SK-N-SH treated with all-trans-retinoic acid at 6 μM for 48 hours (cell line): Measurements from ENCODE around the gene DGCR2.

Source experiments
- ATAC-seq: fragments of 200-7000 bp; cut with Tn5 transposase; 3 replicates; pipeline ENCODE4 v1.9.1; 2020; ENCODE audit warnings: mild to moderate bottlenecking, moderate library complexity
- ARNTL ChIP-seq: fragments of 450-650 bp; formaldehyde crosslinking; IDR thresholded peaks from 2 replicates; pipeline ENCODE4 v1.5.0; 2020; ENCODE audit warnings: low read depth, mild to moderate bottlenecking, moderate library complexity, borderline replicate concordance
- BACH2 ChIP-seq: fragments of 250-450 bp; sonication (Bioruptor Pico); IDR thresholded peaks from 2 replicates; pipeline ENCODE4 v1.9.0; 2021; ENCODE audit warnings: mild to moderate bottlenecking, borderline replicate concordance
- CREB5 ChIP-seq: fragments of 250-450 bp; sonication (Bioruptor Pico); IDR thresholded peaks from 2 replicates; pipeline ENCODE4 v1.5.1; 2020; ENCODE audit warnings: low read depth, mild to moderate bottlenecking, moderate library complexity
- CSDC2 ChIP-seq: fragments of 250-450 bp; sonication (Bioruptor Pico); IDR thresholded peaks from 2 replicates; pipeline ENCODE4 v1.5.0; 2020; ENCODE audit warnings: mild to moderate bottlenecking, moderate library complexity
- CSRNP3 ChIP-seq: fragments of 250-450 bp; sonication (Bioruptor Pico); IDR thresholded peaks from 2 replicates; pipeline ENCODE4 v1.5.1; 2021; ENCODE audit warnings: mild to moderate bottlenecking, moderate library complexity
- GLIS3 ChIP-seq: fragments of 250-450 bp; sonication (Bioruptor Pico); IDR thresholded peaks from 2 replicates; pipeline ENCODE4 v1.5.0; 2020; ENCODE audit warnings: mild to moderate bottlenecking, moderate library complexity
- ISL1 ChIP-seq: fragments of 250-450 bp; sonication (Bioruptor Pico); IDR thresholded peaks from 2 replicates; pipeline ENCODE4 v2.1.2; 2022; ENCODE audit warnings: mild to moderate bottlenecking, moderate library complexity
- OSR1 ChIP-seq: fragments of 250-450 bp; sonication (Bioruptor Pico); IDR thresholded peaks from 2 replicates; pipeline ENCODE4 v1.8.0; 2022; ENCODE audit warnings: moderate library complexity, mild to moderate bottlenecking, inconsistent platforms
- POU6F1 ChIP-seq: fragments of 250-450 bp; sonication (Bioruptor Pico); IDR thresholded peaks from 2 replicates; pipeline ENCODE4 v1.8.0; 2021; ENCODE audit warnings: low read depth, mild to moderate bottlenecking, moderate library complexity, borderline replicate concordance
- PPARA ChIP-seq: fragments of 250-450 bp; sonication (Bioruptor Pico); IDR thresholded peaks from 2 replicates; pipeline ENCODE4 v1.5.0; 2020; ENCODE audit warnings: mild to moderate bottlenecking, borderline replicate concordance
- RARB ChIP-seq: fragments of 250-450 bp; sonication (Bioruptor Pico); IDR thresholded peaks from 2 replicates; pipeline ENCODE4 v1.8.0; 2021; ENCODE audit warnings: mild to moderate bottlenecking, moderate library complexity
- SNAI2 ChIP-seq: fragments of 250-450 bp; sonication (Bioruptor Pico); IDR thresholded peaks from 2 replicates; pipeline ENCODE4 v1.5.0; 2020; ENCODE audit warnings: mild to moderate bottlenecking, moderate library complexity
- TCF4 ChIP-seq: fragments of 250-450 bp; sonication (Bioruptor Pico); IDR thresholded peaks from 2 replicates; pipeline ENCODE4 v1.8.0; 2021; ENCODE audit warnings: mild to moderate bottlenecking, moderate library complexity, borderline replicate concordance
- TOX ChIP-seq: fragments of 250-450 bp; sonication (Bioruptor Pico); IDR thresholded peaks from 2 replicates; pipeline ENCODE4 v1.8.0; 2021; ENCODE audit warnings: mild to moderate bottlenecking, moderate library complexity, borderline replicate concordance
- TSHZ2 ChIP-seq: fragments of 250-450 bp; sonication (Bioruptor Pico); IDR thresholded peaks from 2 replicates; pipeline ENCODE4 v1.5.0; 2020; ENCODE audit warnings: mild to moderate bottlenecking, moderate library complexity
- ZC3H10 ChIP-seq: fragments of 250-450 bp; sonication (Bioruptor Pico); IDR thresholded peaks from 2 replicates; pipeline ENCODE4 v1.5.1; 2021; ENCODE audit warnings: mild to moderate bottlenecking, moderate library complexity
- ZFP3 ChIP-seq: fragments of 250-450 bp; sonication (Bioruptor Pico); IDR thresholded peaks from 2 replicates; pipeline ENCODE4 v1.5.0; 2020; ENCODE audit warnings: mild to moderate bottlenecking, moderate library complexity
- ZNF565 ChIP-seq: fragments of 450-650 bp; formaldehyde crosslinking; conservative IDR thresholded peaks from 2 replicates; pipeline ENCODE4 v1.5.0; 2020; ENCODE audit warnings: low read depth, mild to moderate bottlenecking, moderate library complexity
- ZNF8 ChIP-seq: fragments of 450-650 bp; formaldehyde crosslinking; IDR thresholded peaks from 2 replicates; pipeline ENCODE4 v1.5.0; 2020; ENCODE audit warnings: mild to moderate bottlenecking, moderate library complexity

The DGCR2 gene

GRCh38 chr22:19128946-19129727 is 6.9 kb upstream of the DGCR2 start:
- no peak for ATAC-seq
- TF ChIP-seq ZC3H10 (CRISPR knock-in tag) (no peak), ARNTL (CRISPR knock-in tag) (no peak), TSHZ2 (no peak), POU6F1 (CRISPR knock-in tag) (no peak), ZFP3 (CRISPR knock-in tag) (no peak), ISL1 (CRISPR knock-in tag) (no peak), PPARA (no peak), SNAI2 (CRISPR knock-in tag) (no peak), CSRNP3 (no peak), ZNF565 (CRISPR knock-in tag) (no peak), TCF4 (CRISPR knock-in tag) (no peak), CREB5 (no peak), OSR1 (no peak), BACH2 (CRISPR knock-in tag) (no peak), ZNF8 (CRISPR knock-in tag) (no peak)

GRCh38 chr22:19128009-19128401 is 5.8 kb upstream of the DGCR2 start:
- TF ChIP-seq GLIS3 (CRISPR knock-in tag) (no peak), ARNTL (CRISPR knock-in tag) (no peak), SNAI2 (CRISPR knock-in tag) (no peak), CSDC2 (CRISPR knock-in tag) (no peak)
- TF ChIP-seq, all 23 proteins: peak for 0
- no peak for ATAC-seq

- TF ChIP-seq CREB5 (no peak), ARNTL (CRISPR knock-in tag) (no peak), PPARA (no peak), ZNF565 (CRISPR knock-in tag) (no peak), TSHZ2 (no peak), TCF4 (CRISPR knock-in tag) (no peak), POU6F1 (CRISPR knock-in tag) (no peak), ZFP3 (CRISPR knock-in tag) (no peak), GLIS3 (CRISPR knock-in tag) (no peak), SNAI2 (CRISPR knock-in tag) (no peak), OSR1 (no peak), CSDC2 (CRISPR knock-in tag) (no peak), CSRNP3 (no peak), TOX (CRISPR knock-in tag) (no peak), ZC3H10 (CRISPR knock-in tag) (no peak), RARB (no peak)
- no peak for ATAC-seq
Measured at GRCh38 chr22:19127329-19128008, 5.3 kb upstream of the DGCR2 start.
